Astrocyte (in vitro differentiated cells and primary cell): ENCODE data around the gene PLG.
"Not testable (repeated sequence)": the region's sequence is repeated elsewhere in the genome, so short reads cannot be mapped to it uniquely, and the experiment has no call there.

ENCODE experiments used
- EZH2 ChIP-seq: IDR thresholded peaks from 2 replicates; pipeline ENCODE4 v1.6.1; 2012; ENCODE audit warnings: mild to moderate bottlenecking, low read length, inconsistent platforms; ENCODE audit not compliant: insufficient read depth
- TF ChIP-seq, protein P1 (sequence below): IDR thresholded peaks from 2 replicates; pipeline ENCODE4 v1.5.1; 2011; ENCODE audit warnings: low read depth, mild to moderate bottlenecking, inconsistent platforms, low read length, moderate library complexity; ENCODE audit not compliant: insufficient read depth

GRCh38 chr6:160664198-160664597 is 37.8 kb upstream of the PLG start, which contains the start of gene LPA:
- TF ChIP-seq, protein P1, sequence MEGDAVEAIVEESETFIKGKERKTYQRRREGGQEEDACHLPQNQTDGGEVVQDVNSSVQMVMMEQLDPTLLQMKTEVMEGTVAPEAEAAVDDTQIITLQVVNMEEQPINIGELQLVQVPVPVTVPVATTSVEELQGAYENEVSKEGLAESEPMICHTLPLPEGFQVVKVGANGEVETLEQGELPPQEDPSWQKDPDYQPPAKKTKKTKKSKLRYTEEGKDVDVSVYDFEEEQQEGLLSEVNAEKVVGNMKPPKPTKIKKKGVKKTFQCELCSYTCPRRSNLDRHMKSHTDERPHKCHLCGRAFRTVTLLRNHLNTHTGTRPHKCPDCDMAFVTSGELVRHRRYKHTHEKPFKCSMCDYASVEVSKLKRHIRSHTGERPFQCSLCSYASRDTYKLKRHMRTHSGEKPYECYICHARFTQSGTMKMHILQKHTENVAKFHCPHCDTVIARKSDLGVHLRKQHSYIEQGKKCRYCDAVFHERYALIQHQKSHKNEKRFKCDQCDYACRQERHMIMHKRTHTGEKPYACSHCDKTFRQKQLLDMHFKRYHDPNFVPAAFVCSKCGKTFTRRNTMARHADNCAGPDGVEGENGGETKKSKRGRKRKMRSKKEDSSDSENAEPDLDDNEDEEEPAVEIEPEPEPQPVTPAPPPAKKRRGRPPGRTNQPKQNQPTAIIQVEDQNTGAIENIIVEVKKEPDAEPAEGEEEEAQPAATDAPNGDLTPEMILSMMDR = not testable (repeated sequence)
- TF ChIP-seq EZH2 = not testable (repeated sequence)
